ENCODE measurements around the gene PARP6. TPM values are rescaled to one million over a fixed set of nuclear protein-coding genes. Genes with fewer than 3 reads are reported as not detected.
A peak's percentile ranks its signal among the peaks of the same experiment; 100 is the strongest.

The PARP6 gene
- total and polyA plus RNA-seq, 9 of the 15 experiments (the other 6 are each of a cell fraction or from before 2014, with no cell fraction given), result 14.8 to 83.2 (median 28.3) TPM

DNA sequence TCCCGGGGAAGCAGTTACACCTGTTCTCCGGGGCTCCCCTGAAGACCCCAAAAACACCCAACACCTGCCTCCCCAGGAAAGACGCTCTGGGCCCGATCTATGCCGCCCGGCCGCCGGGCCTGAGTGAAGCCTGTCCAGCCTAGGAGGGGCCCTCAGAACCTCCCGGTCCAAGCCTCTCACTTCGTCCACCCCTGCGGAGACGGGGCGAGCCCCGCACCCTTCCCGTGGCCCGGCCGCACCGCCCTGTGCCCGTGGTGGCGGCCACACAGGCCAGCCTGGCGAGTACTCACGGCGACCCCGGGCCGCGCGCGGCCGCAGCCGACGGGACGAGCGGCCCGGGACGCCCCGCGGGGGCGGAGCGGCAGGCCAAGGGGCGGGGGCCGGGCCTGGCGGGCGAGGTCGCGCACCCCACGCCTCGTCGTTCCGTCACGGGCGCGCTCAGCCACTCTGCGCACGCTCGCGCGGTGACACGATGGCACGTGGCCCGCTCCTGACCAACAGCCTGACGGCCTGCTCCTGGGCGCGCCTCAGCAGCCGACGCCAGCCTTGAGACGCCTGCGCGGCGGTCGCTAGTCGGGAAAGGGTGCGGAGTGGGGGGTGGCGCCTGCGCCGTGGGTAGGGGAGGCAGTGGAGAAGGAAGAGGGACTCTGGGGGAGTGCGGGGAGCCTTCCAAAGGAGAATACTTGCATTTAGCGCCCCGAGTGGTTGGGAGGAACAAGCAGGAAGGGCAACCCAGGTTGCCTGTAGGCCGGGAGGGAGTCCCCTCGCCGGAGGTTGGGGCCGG, at the start of gene PARP6 (continued):
- TF ChIP-seq AFF1 (IDR thresholded peaks at IDR 0.05; ENCODE audit: low read depth in 1 of 2, partially characterized antibody in 2 of 2) (no peak), L3MBTL2 (IDR thresholded peaks at IDR 0.05) (peak; percentile 100), FOSL1 (tag; conservative IDR thresholded peaks at IDR 0.05) (peak; percentile 31; the same call in 1 of the 2 replicates), EHMT2 (IDR thresholded peaks at IDR 0.05) (no peak), REST (IDR thresholded peaks at IDR 0.05; ENCODE audit: borderline replicate concordance) (peak; percentile 82), REST (CRISPR knock-in tag; IDR thresholded peaks at IDR 0.05; ENCODE audit: low read depth) (0 out of 2 replicates have a peak, but pooled peaks have one; percentile 49), E2F4 (CRISPR knock-in tag; IDR thresholded peaks at IDR 0.05; ENCODE audit: low read depth) (no peak), XRCC3 (IDR thresholded peaks at IDR 0.05) (no peak), RBM17 (IDR thresholded peaks at IDR 0.05; ENCODE audit: borderline replicate concordance, low read depth, low read length) (no peak), TCF15 (CRISPR knock-in tag; IDR thresholded peaks at IDR 0.05) (no peak), ZBTB7A (IDR thresholded peaks at IDR 0.05; ENCODE audit: borderline replicate concordance, control insufficient read depth, low read depth, low read length) (peak; percentile 68; the same call in 1 of the 2 replicates)
